Measurements from ENCODE around the gene RORB.

- TF ChIP-seq CTCF (conservative IDR thresholded peaks at IDR 0.05 in 1 of 2, IDR thresholded peaks at IDR 0.05 in 1 of 2; ENCODE audit: low read depth in 1 of 2, low read length in 2 of 2) (no peak), EZH2 (IDR thresholded peaks at IDR 0.05; ENCODE audit: low read length, missing control alignments) (no peak)
Observed at GRCh38 chr9:74503666-74504065, 6.5 kb downstream of the RORB start.
